Left colon (tissue), 2 donors: ENCODE results near the gene COA8. TPM values are rescaled to one million over a fixed set of nuclear protein-coding genes. Genes with fewer than 3 reads are reported as not detected.

Source experiments
- ATAC-seq: fragments of 200-7000 bp; cut with Tn5 transposase; one replicate; pipeline ENCODE4 v1.9.1; 2020; ENCODE audit warnings: mild to moderate bottlenecking, moderate library complexity
- DNase-seq, 2 donors: peaks; one replicate each; pipeline ENCODE4 v3.0.0-alpha.2; 2020
- intact Hi-C, 2 donors: fragments of 100-400 bp; cut with DNase I in 1 of 2; cut with micrococcal nuclease in 1 of 2; formaldehyde crosslinking; loops; one replicate each; pipeline versions ENCODE4 v1.11.2 to v1.14.0; 2022; cut with DNase I, micrococcal nuclease
- long read RNA-seq: library from polyadenylated mRNA; unstranded; transcript quantifications from one replicate; pipeline ENCODE4 v2.0.0, GENCODE V29; 2021
- total RNA-seq, 2 donors: library from RNA; stranded (reverse); fragmentation: NEBNext Ultra II Directional; extraction: Animal tissue kit (Norgen Biotek cat#: 25700); gene quantifications; one replicate each; pipeline ENCODE4 v1.2.1, GENCODE V29; 2021
- donor health status: DM: no; HTN: no; CAD: no.
- donor health status: DM: yes; HTN: yes; CAD: no.

The COA8 gene
- 10 to 100 TPM; 27.4 to 33.4 TPM for total RNA-seq
- long read RNA-seq, transcript APOPT1-202 (3 exons, 575 nt): minor isoform, 6 of 25 reads
- long read RNA-seq, transcript APOPT1-201 (5 exons, 2,523 nt): major isoform, 14 of 25 reads
- long read RNA-seq, partial matches to known transcripts: 0 of 25 reads
- long read RNA-seq, other reads (novel, unspliced or antisense): 3 of 25 reads

- intact Hi-C loops: no loop called here
- ATAC-seq (peak; percentile 81), DNase-seq (peak; percentile 85 to 91)
These were observed at the start of gene COA8, which contains the start of gene BAG5 for GRCh38 chr14:103562429-103563225. Gene COA8, plus strand, starts transcription at chr14:103562960. Its CDS starts 42 bp downstream, at chr14:103563002. Gene BAG5, minus strand, starts transcription at chr14:103562657. Its CDS starts 1,493 bp downstream, at chr14:103561164.

GRCh38 chr14:103514596-103515421, 48.0 kb upstream of the COA8 start:
- intact Hi-C loops: no loop called here
- DNase-seq: peak in 1 of 2 donors; percentile 20
- ATAC-seq: no peak

- peak in 1 of 2 donors; percentile 15 for DNase-seq
- no peak for ATAC-seq
- intact Hi-C loops: no loop called here
These were observed 46.2 kb upstream of the COA8 start for GRCh38 chr14:103516426-103517173.

GRCh38 chr14:103517174-103517566, 45.6 kb upstream of the COA8 start:
- intact Hi-C loops: no loop called here
- no peak for ATAC-seq
- DNase-seq: peak in 1 of 2 donors; percentile 23

GRCh38 chr14:103517721-103518421, 44.9 kb upstream of the COA8 start:
- intact Hi-C loops: loop anchor here in 1 of 2 donors (2.0 kb wide), 1 partner anchor 27 kb away; no protein-coding TSS in a partner anchor
- peak; percentile 13 for ATAC-seq
- peak; percentile 55 to 65 for DNase-seq

GRCh38 chr14:103518422-103519042, 44.2 kb upstream of the COA8 start:
- ATAC-seq (peak; percentile 31), DNase-seq (peak; percentile 70 to 84)
- intact Hi-C loops: loop anchor here in 1 of 2 donors (2.0 kb wide), 1 partner anchor 26 kb away; no protein-coding TSS in a partner anchor

- DNase-seq (peak; percentile 17 to 43), ATAC-seq (no peak)
- intact Hi-C loops: loop anchor here in 1 of 2 donors (2.0 kb wide), 1 partner anchor 26 kb away; no protein-coding TSS in a partner anchor
These were observed 43.5 kb upstream of the COA8 start for GRCh38 chr14:103519043-103519836.

GRCh38 chr14:103519837-103520212, 42.9 kb upstream of the COA8 start:
- no peak for ATAC-seq
- peak; percentile 38 for DNase-seq
- intact Hi-C loops: loop anchor here in 1 of 2 donors (2.0 kb wide), 1 partner anchor 25 kb away; no protein-coding TSS in a partner anchor

- ATAC-seq: no peak
- no peak for DNase-seq
- intact Hi-C loops: no loop called here
These were observed 42.5 kb upstream of the COA8 start for GRCh38 chr14:103520269-103520656.

- intact Hi-C loops: no loop called here
- peak; percentile 49 for ATAC-seq
- peak; percentile 84 to 88 for DNase-seq
These were observed 41.9 kb upstream of the COA8 start for GRCh38 chr14:103520657-103521437.

- DNase-seq (peak in 1 of 2 donors; percentile 58), ATAC-seq (peak; percentile 27)
- intact Hi-C loops: no loop called here
These were observed 41.3 kb upstream of the COA8 start for GRCh38 chr14:103521438-103521950.

GRCh38 chr14:103521951-103522563, 40.7 kb upstream of the COA8 start:
- DNase-seq (peak; percentile 39 to 58), ATAC-seq (no peak)
- intact Hi-C loops: no loop called here

GRCh38 chr14:103522649-103523574, 39.8 kb upstream of the COA8 start, which contains the start of gene CKB:
Gene CKB, minus strand, starts transcription at chr14:103522830. Its CDS starts 337 bp downstream, at chr14:103522493.
- intact Hi-C loops: no loop called here
- DNase-seq (peak; percentile 81 to 85), ATAC-seq (peak; percentile 41)

- intact Hi-C loops: no loop called here
- DNase-seq: no peak
- no peak for ATAC-seq
These were observed 39.2 kb upstream of the COA8 start for GRCh38 chr14:103523575-103523954.
